Activated CD4-positive, alpha-beta T cell treated with anti-CD3 and anti-CD28 coated beads, Interleukin-2, amount 10 ng/mL, durations not matched to agents 24 days and 14 days (primary cell): ENCODE data around the gene TRAF3. TPM values are rescaled to one million over a fixed set of nuclear protein-coding genes. Genes with fewer than 3 reads are reported as not detected.

Experiments used
- DNase-seq: peaks from one replicate; pipeline ENCODE4 v3.0.0; 2022
- H3K27ac Mint-ChIP-seq: one replicate; pipeline ENCODE4 v1.8.0; 2022; ENCODE audit warnings: mild to moderate bottlenecking, mixed read lengths
- H3K27me3 Mint-ChIP-seq: one replicate; pipeline ENCODE4 v1.8.0; 2022; ENCODE audit warnings: mixed read lengths
- H3K36me3 Mint-ChIP-seq: one replicate; pipeline ENCODE4 v1.8.0; 2022; ENCODE audit warnings: low read depth, mild to moderate bottlenecking, mixed read lengths
- H3K4me1 Mint-ChIP-seq: one replicate; pipeline ENCODE4 v1.8.0; 2021; ENCODE audit warnings: mixed read lengths
- H3K4me3 Mint-ChIP-seq: one replicate; pipeline ENCODE4 v1.8.0; 2022; ENCODE audit warnings: mild to moderate bottlenecking, moderate library complexity, mixed read lengths
- H3K9me3 Mint-ChIP-seq: one replicate; pipeline ENCODE4 v1.8.0; 2021; ENCODE audit warnings: mixed read lengths
- intact Hi-C: fragments of 100-400 bp; cut with micrococcal nuclease; formaldehyde crosslinking; loops from one replicate; pipeline ENCODE4 v1.15.1; 2023
- total RNA-seq: library from RNA; stranded (reverse); gene quantifications from 2 replicates; pipeline ENCODE4 v1.2.3, GENCODE V29; 2022

Gene TRAF3
- total RNA-seq, 1 donor from 2014 or later: 68.8 TPM

DNA sequence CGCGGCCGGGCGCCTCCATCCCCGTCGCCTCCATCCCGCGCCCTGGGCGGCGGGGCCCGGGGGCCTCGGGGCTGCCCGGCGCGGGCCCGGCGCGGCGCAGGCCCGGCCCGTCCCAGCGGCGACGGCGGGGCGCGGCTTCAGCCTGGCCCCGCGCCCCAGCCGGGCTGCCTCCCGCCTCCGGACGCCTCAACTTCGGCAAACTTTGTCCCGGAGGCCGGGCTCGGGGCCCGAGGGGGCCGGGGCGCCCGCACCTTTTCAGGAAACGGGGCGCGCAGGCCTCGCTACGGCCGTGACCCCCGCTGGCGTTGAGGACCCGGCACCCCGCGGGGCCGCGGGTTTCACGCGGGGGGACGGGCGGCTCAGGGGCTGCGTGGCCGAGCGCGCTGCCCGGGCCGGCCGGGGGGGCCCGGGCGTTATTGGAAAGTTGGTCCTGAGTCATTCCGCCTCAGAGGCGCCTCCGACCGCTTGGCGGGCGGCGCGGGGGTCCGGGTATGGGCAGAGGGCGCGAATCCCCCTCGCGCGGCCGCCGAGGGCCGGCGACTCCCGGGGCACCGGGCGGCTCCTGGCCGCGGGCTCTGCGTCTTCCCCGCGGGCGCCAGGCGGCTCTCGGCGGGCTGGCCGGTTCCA, 575 bp downstream of the TRAF3 start:
- peak; percentile 75 for DNase-seq
- peak overlapping the region; percentile 93 for H3K27ac Mint-ChIP-seq
- H3K27me3 Mint-ChIP-seq: no peaks in the 10 kb centered on the region
- H3K4me1 Mint-ChIP-seq: peaks cover 50% of the 10 kb centered on the region
- peak overlapping the region; percentile 93 for H3K4me3 Mint-ChIP-seq
- H3K9me3 Mint-ChIP-seq: no peaks in the 10 kb centered on the region
- intact Hi-C loops: loop anchor here (1.0 to 5.0 kb wide), 3 partner anchors 41 to 139 kb away; no protein-coding TSS in a partner anchor
- H3K36me3 Mint-ChIP-seq: peaks cover 30% of the 10 kb centered on the region

- H3K27ac Mint-ChIP-seq: peak overlapping the region; percentile 93
- H3K27me3 Mint-ChIP-seq: no peaks in the 10 kb centered on the region
- H3K9me3 Mint-ChIP-seq: no peaks in the 10 kb centered on the region
- peak; percentile 80 for DNase-seq
- peak overlapping the region; percentile 93 for H3K4me3 Mint-ChIP-seq
- H3K36me3 Mint-ChIP-seq: peaks cover 33% of the 10 kb centered on the region
- intact Hi-C loops: loop anchor here (1.0 to 5.0 kb wide), 4 partner anchors 27 to 139 kb away; no protein-coding TSS in a partner anchor
- H3K4me1 Mint-ChIP-seq: peaks cover 51% of the 10 kb centered on the region
Measured at GRCh38 chr14:102778338-102779083, 1.3 kb downstream of the TRAF3 start.

GRCh38 chr14:102779084-102779462, 1.8 kb downstream of the TRAF3 start:
- Mint-ChIP-seq H3K4me1 (peaks cover 55% of the 10 kb centered on the region), H3K36me3 (peaks cover 36% of the 10 kb centered on the region), H3K4me3 (peak overlapping the region; percentile 93), H3K9me3 (no peaks in the 10 kb centered on the region), H3K27ac (peak overlapping the region; percentile 93), H3K27me3 (no peaks in the 10 kb centered on the region)
- intact Hi-C loops: loop anchor here (1.0 to 5.0 kb wide), 3 partner anchors 26 to 138 kb away; no protein-coding TSS in a partner anchor
- DNase-seq: no peak

GRCh38 chr14:102779574-102780315, 2.5 kb downstream of the TRAF3 start:
- DNase-seq: no peak
- Mint-ChIP-seq H3K27me3 (no peaks in the 10 kb centered on the region), H3K36me3 (peaks cover 40% of the 10 kb centered on the region), H3K27ac (peak overlapping the region; percentile 78), H3K9me3 (no peaks in the 10 kb centered on the region), H3K4me3 (peak overlapping the region; percentile 93), H3K4me1 (peaks cover 54% of the 10 kb centered on the region)
- intact Hi-C loops: loop anchor here (1.0 to 5.0 kb wide), 3 partner anchors 26 to 138 kb away; no protein-coding TSS in a partner anchor

DNA sequence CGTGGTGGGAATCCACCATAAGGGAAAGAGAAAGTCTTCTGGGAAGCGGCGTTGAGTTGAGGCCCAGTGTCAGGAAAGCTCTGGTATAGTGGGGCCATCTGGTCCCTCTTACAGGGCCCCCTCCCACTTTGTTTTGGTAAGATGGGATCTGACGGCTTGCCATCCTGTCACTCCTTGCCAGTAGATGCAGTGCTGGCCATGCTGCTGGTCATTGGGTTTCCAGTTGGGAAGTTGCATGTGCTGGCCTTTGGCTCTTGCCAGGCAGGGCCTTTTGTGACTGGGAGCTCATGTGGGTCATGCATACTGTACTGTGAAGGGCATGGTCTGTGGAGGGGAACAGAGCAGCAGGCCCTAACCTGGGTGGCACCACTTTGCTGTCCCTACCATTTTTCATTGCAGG, 3.8 kb downstream of the TRAF3 start:
- DNase-seq: no peak
- Mint-ChIP-seq H3K9me3 (no peaks in the 10 kb centered on the region), H3K4me1 (peaks cover 59% of the 10 kb centered on the region), H3K36me3 (peaks cover 47% of the 10 kb centered on the region), H3K4me3 (peak overlapping the region; percentile 93), H3K27me3 (no peaks in the 10 kb centered on the region), H3K27ac (peak overlapping the region; percentile 72)
- intact Hi-C loops: no loop called here

DNA sequence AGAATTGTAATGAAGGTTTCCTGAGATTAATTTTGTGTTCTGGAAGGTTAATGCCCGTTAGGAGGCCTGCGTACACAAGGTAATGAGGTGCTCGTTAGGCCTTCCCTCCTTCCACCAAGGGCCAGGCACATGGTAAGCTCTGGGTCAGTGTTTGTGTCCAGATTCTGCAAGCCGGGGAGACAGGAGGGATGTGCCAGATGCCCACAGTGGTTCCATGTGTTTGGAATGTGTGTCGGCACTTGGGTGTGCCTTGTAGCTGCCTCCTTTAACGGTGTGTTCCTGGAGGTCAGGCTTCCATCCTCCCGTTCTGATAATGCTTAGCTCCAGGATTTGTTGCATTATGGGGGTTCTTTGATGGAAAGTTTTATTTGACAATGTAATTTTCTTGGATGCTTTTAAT, 5.7 kb downstream of the TRAF3 start:
- Mint-ChIP-seq H3K4me3 (no peak overlapping the region), H3K9me3 (no peaks in the 10 kb centered on the region), H3K36me3 (peaks cover 51% of the 10 kb centered on the region), H3K27me3 (no peaks in the 10 kb centered on the region), H3K4me1 (peaks cover 60% of the 10 kb centered on the region), H3K27ac (no peak overlapping the region)
- intact Hi-C loops: no loop called here
- no peak for DNase-seq

DNA sequence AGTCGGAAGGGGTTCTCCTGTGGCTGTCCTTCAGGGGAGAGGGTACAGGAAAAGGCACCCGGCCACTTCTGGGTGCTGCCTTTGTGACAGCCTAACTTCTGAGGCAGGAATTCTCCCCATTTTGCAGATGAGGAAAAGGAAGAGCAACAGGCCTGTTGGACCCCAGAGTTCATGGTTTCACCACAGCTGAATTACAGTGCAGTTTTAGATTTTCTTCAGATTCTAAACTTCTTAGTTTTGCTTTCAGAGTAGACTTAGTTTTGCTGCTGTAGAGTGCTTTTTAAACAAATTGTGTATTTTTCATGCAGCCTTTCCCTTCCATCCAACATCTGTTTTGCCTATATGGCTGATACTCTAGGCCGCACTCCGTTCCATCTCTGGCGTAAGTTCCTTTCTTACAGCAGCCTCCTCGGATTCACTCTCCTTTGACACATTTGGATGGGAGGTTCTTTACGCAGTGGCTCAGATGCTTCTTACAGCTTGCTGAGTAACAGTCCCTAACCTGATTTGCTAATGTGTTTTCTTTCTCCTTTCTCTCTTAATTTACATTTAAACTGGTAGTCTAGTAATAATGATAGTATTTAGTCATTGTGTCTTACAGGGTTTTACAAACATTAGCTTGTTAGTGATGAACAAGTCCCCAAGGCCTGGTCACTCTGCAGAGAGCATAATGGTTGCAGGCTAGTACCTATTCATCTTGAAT, 7.8 kb downstream of the TRAF3 start:
- H3K36me3 Mint-ChIP-seq: peaks cover 46% of the 10 kb centered on the region
- intact Hi-C loops: no loop called here
- peaks cover 63% of the 10 kb centered on the region for H3K4me1 Mint-ChIP-seq
- peak overlapping the region; percentile 24 for H3K4me3 Mint-ChIP-seq
- no peaks in the 10 kb centered on the region for H3K9me3 Mint-ChIP-seq
- peak overlapping the region; percentile 85 for H3K27ac Mint-ChIP-seq
- no peak for DNase-seq
- no peaks in the 10 kb centered on the region for H3K27me3 Mint-ChIP-seq

GRCh38 chr14:102785595-102785963, 8.3 kb downstream of the TRAF3 start:
- H3K4me1 Mint-ChIP-seq: peaks cover 65% of the 10 kb centered on the region
- no peaks in the 10 kb centered on the region for H3K27me3 Mint-ChIP-seq
- no peak for DNase-seq
- no peaks in the 10 kb centered on the region for H3K9me3 Mint-ChIP-seq
- intact Hi-C loops: no loop called here
- peak overlapping the region; percentile 12 for H3K4me3 Mint-ChIP-seq
- H3K36me3 Mint-ChIP-seq: peaks cover 48% of the 10 kb centered on the region
- H3K27ac Mint-ChIP-seq: peak overlapping the region; percentile 85

DNA sequence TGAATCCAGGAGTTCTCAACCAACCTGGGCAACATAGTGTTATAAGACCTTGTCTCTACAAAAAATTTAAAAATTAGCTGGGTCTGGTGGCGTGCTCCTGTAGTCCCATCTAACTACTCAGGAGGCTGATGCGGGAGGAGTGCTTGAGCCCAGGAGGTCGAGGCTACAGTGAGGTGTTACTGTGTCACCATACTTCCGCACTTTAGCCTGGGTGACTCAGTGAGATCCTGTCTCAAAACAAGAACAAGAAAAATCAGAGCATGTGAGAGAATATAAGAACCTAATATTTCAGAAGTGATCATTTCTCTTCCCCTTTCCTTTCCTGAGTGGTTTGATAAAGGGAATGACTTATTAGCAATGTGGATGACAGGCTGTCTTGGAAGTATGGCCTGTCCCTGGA, 9.5 kb downstream of the TRAF3 start:
- peak overlapping the region; percentile 69 for H3K27ac Mint-ChIP-seq
- H3K27me3 Mint-ChIP-seq: no peaks in the 10 kb centered on the region
- H3K4me1 Mint-ChIP-seq: peaks cover 65% of the 10 kb centered on the region
- H3K4me3 Mint-ChIP-seq: peak overlapping the region; percentile 1
- peaks cover 52% of the 10 kb centered on the region for H3K36me3 Mint-ChIP-seq
- no peak for DNase-seq
- intact Hi-C loops: no loop called here
- no peaks in the 10 kb centered on the region for H3K9me3 Mint-ChIP-seq

- H3K27ac Mint-ChIP-seq: peak overlapping the region; percentile 18
- no peak overlapping the region for H3K4me3 Mint-ChIP-seq
- H3K27me3 Mint-ChIP-seq: no peaks in the 10 kb centered on the region
- H3K4me1 Mint-ChIP-seq: peaks cover 60% of the 10 kb centered on the region
- peaks cover 5% of the 10 kb centered on the region for H3K9me3 Mint-ChIP-seq
- intact Hi-C loops: no loop called here
- peaks cover 61% of the 10 kb centered on the region for H3K36me3 Mint-ChIP-seq
- no peak for DNase-seq
Measured at GRCh38 chr14:102789349-102789748, 12.1 kb downstream of the TRAF3 start.

GRCh38 chr14:102793531-102794328, 16.5 kb downstream of the TRAF3 start:
- Mint-ChIP-seq H3K27me3 (no peaks in the 10 kb centered on the region), H3K27ac (peak overlapping the region; percentile 69), H3K9me3 (peaks cover 5% of the 10 kb centered on the region), H3K4me3 (no peak overlapping the region), H3K36me3 (peaks cover 60% of the 10 kb centered on the region), H3K4me1 (peaks cover 53% of the 10 kb centered on the region)
- DNase-seq: no peak
- intact Hi-C loops: no loop called here

DNA sequence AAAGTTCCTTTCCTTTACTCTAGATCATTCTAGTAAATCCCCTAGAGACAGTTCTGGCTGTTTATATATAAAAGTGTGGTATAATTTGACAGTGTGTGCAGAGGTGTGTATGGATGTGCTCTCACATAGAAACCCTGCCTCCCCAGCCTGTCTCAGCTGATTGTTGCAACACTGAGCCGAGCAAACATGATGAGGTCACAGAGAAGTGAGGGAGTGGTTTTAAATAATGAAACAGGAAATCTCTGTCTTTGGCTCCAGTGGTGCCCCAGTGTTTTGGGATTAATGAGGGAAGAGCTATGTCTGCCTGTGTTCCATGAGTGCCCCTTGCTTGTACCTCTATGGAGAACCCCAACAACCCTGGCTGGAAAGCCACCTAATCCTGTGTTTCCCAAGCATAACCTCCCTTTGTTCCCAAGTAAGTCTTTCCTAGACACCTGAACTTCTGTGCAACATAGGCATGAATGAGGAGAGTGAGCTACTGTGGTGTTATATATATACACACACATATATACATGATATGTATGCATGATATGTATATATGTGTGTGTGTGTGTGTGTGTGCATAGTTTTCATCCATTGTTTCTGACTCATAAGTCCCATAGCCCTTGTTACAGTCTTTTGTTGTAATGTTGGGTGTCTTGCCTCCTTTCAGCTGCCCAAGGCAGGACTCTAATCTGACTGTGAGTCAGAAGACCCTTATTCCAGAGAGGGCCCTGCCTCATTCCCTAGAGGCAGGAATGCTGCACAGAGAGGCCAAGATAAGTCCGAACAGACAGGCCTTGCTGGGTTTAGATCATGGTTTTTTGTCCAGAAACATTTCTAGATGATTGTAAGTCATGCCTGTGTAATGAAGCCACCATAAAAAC, 18.0 kb downstream of the TRAF3 start:
- Mint-ChIP-seq H3K27ac (peak overlapping the region; percentile 73), H3K9me3 (peaks cover 5% of the 10 kb centered on the region), H3K4me3 (no peak overlapping the region), H3K27me3 (no peaks in the 10 kb centered on the region), H3K4me1 (peaks cover 51% of the 10 kb centered on the region), H3K36me3 (peaks cover 50% of the 10 kb centered on the region)
- peak; percentile 84 for DNase-seq
- intact Hi-C loops: no loop called here
